Stimulated activated CD4-positive, alpha-beta T cell treated with anti-CD3 and anti-CD28 coated beads, Interleukin-4, amount 100 ng/mL, for 4 hours (primary cell): ENCODE results near the gene C16orf89.

Source experiments
- DNase-seq, 2 experiments: peaks; one replicate each; pipeline ENCODE4 v3.0.0-alpha.2; 2020

Gene C16orf89

DNA sequence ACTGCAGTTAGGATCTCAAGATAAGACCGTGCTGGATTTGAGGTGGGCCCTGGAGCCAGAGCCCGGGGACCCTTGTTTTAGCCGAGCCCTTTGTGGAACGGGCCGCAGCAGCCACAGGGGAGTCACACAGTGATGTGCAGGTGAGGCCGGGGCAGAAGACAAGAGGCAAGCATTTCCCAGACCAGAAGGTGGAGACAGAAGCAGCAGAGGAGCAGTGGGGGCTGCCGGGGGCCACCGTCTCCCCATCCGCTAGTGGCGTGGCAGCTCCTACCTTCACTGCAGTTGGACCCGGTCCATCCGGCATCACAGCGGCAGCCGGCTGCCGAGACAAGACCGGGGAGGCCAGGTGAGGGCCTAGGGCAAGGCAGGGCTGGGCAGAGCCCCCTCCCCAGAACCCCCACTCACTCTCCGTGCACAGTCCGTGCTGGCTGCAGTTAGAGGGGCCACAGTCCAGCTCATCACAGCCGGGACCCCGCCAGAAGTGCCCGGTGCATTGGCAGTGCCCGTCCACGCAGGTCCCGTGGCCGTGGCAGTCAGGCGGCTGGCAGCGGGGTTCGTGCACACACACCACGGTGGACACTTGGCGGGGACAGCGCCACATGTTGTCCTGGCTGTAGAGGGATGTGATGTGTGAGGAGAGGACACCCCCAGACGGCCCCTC lies 38.1 kb downstream of the C16orf89 start:
- no peak for DNase-seq

DNA sequence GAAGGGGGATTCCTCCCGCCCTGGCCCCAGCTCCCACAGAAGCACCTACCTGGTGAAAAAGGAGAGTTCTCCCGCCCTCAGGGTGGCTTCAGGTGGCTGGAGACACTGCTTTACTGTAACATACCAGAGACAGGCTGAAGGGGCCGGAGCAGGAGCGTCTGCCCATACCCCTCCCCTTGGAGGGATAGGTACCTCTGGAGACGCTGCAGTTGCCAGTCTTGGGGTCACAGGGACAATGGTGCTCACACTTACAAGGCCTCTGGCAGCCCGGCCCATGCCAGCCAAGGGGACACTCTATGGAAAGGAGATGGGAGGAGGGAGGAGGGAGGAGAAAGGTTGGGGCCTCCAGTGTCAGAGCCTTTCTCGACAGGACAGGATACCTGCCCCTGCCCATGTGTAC lies 38.7 kb downstream of the C16orf89 start:
- DNase-seq, result no peak

DNA sequence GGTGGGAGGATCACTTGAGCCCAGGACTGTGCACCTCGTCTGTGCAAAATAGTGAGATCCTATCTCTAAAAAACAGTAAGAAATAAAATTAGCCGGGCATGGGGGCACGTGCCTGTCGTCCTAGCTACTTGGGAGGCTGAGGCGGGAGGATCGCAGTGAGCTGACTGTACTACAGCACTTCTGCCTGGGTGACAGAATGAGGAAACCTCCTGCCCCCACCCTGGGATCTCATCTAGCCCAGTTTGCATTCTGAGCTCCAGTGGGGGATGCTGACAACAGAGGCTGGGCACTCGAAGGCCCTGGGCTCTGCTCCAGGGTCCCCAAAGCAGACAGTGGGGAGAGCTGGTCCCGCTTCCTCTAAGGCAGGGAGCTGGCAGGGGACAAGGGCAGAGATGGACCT lies 39.1 kb downstream of the C16orf89 start:
- no peak for DNase-seq

DNA sequence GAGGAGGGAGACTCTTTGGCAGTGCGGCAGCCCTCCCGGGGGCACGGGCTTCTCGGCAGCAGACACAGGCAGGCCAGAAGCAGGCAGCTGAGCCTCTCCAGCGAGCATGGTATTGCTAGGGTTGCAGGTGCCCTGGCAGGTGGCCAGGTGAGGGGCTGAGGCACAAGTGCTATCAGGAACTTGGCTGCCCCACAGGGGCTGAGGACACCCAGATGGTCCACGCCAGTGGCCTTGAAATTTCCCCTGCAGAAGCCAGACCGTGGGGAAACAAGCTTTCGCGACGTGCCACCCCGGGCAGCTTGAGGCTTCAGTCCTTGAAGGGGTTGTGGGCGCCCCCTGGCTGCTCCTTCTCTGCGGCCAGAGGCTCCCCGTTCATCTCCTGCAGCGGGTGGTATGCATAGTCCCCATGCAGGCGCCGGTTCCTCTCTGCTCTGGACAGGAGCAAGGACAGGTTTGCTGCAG lies 40.6 kb downstream of the C16orf89 start:
- no peak for DNase-seq

DNA sequence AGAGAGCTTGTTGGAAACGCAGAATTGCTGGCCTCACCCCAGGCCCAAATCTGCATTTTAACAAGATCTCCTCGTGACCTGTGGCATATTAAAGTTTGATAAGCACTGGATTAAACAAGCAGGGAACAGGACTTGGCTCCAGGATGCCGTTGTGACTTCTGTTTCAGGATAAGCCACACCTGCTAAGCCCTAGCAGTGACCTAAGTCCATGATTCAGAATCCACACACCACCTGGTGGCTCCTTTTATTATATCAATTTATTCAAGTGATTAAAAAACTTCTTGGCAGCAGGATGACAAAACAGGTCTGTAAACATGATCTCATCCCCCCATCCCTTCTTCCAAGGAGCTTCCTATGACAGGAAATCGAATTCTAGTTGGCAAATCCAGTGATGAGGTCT lies 41.1 kb downstream of the C16orf89 start:
- DNase-seq, result no peak

DNA sequence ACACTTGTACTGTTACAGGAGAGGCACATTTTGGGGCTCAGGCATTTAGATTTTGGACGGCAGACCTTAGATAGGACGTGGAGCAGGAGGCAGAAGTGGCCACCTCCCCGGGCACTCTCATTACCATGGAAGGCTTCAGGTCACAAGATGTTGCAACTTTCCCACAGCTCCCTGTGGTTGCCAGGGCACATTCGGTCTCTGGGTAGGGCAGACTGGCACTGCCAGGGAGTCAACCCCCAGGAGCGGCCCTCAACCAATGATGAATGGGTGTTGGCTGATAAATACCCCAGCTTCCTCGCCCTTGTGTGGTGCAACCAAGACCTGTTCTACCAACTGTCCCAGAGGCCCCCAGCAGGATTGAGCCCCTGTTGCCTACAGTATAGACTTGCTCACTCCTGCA lies 43.2 kb downstream of the C16orf89 start:
- no peak for DNase-seq

DNA sequence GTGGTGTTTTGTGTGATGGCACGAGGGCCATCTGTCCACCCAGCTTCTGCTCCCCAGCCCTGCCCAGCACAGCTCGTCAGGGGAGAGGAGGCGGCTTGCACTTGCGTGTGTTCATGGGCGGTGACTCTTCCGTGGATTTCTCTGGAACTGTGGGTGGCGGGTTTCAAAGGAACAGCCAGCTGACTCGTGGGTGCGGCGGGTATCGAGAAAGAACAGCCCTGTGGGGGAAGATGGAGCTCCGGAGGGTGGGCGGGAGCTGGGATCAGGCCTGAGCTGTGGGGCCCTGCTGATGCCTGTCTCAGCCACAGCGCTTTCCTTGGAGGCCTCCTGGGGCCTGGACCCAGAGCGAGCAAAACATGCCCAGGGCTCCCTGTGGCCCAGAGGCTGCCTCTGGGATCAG lies 45.2 kb downstream of the C16orf89 start:
- no peak for DNase-seq

DNA sequence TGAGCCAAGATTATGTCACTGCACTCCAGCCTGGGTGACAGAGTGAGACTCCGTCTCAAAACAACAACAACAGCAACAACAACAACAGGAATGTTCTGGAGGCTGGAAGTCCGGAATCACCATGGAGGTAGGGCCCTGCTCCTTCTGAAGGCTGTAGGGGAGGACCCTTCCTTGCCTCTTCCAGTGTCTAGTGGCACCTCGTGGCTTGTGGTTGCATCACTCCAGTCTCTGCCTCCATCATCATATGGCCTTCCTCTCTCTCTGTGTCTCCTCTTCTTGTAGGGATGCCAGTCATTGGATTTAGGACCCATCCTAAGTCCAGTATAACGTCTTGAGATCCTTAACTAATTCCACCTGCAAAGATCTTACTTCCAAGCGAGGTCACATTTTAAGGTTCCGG lies 46.0 kb downstream of the C16orf89 start:
- DNase-seq, result no peak

DNA sequence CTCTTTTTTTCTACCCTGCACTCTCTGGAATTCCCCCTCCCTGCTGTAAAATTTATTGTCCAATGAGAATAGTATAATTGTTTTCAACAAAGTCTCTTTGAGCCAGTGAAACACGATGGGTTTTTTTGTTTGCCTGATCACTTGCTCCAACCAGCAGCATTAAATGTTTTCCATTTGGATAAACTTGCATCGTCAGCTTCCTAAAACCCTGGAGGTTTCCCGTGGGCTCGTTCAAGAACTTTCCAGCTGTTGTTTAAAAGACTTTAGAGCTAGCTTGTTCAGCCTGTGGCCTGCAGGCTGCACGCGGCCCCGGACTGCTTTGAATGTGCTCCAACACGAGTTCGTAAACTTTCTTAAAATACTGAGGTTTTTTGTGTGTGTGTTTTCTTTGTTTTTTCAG lies 47.0 kb downstream of the C16orf89 start:
- DNase-seq, result no peak

DNA sequence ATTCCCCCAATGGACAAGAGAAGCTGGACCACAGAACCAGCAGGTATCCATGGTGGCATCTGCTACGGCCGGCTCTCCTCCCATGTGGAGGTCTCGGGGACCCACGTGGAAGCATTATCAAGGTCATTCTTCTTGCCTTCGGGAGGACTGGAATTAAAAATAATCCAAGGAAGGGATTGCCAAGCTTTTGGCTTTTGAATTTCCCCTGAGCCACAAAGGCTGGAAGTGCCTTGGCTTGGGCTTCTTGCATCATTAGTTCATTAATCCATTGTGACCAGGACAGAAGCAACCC lies 48.1 kb downstream of the C16orf89 start:
- no peak for DNase-seq

DNA sequence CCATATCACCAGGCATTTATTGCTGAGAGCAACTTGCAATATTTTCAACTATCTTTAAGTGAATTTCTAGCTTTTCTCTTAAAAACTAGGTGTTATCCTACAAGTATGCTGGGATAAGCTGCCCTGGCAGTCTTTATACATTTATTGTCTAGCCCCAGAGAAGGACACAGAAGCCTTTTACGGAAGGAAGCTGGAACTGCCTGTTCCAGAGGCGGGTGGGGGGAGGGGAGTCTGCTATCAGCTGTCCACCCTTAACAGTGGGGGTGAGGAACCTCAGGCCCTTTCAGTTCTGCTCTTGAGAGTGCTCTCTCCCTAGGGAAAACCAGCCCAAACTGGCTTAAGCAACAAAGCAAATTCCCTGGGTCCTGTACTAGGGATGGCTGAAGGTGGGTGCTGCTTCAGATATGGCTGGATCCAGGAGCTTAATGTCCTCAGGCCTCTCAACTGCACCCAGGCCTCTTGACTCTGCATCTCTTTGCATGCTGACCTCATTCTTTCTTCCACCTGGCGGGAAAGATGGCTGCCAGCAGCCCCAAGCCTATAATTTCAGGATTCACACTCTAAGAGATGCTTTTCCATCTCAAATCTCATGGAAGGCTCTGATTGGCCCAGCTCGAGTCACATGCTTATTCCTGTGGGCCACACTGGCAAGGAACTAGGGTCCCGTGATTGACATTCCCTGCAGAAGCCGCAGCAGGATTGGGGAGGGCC lies 48.6 kb downstream of the C16orf89 start:
- no peak for DNase-seq

DNA sequence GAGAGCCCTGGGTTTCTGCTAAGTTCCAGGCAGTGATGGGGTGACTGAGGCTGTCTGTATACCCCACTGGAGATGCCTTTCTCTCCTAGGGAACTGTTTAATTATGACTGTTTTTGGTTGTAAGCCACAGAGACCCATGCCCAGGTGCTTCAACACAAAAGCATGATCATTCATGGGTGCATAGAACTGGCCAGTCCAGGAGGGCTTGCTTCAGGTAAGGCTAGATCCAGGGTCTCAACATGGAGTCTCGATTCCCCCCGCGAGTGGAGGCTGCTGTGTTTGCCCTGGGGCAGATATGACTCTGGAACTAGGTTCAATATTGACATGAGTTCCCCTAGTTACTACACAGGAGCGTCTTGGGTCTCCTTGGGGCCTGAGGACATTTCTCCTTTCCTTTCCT lies 49.9 kb downstream of the C16orf89 start:
- no peak for DNase-seq

DNA sequence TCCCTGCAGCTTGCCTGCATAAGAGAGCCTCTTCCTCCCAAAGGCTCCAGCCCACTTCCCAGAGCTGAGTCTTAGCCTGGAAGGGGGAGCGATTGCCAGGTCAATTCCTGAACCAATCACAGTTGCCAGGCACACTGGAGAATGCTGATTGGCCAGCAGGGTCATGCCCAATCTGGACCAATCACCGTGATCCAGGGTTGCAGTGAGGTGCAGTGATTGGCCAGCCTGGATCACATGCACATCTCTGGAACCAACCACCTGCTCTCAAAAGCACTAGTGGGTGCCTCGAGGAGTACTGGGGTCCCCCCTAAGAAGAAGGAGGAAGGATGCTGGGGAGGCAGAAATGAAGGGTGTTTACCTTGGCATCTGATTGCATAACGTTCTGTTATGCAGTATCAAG lies 50.4 kb downstream of the C16orf89 start:
- DNase-seq, result no peak

DNA sequence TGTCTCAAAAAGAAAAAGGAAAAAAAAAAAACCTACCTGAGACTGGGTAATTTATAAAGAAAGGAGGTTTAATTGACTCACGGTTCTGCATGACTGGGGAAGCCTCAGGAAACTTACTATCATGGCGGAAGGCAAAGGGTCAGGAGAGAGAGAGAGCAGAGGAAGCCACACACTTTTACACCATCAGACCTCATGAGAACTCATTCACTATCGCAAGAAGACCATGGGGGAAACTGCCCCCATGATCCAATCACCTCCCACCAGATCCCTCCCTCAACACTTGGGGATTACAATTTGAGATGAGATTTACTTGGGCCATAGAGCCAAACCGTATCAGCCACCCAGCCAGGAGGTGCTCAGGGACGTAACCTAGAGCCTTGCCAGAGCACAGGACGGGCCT lies 52.9 kb downstream of the C16orf89 start:
- no peak for DNase-seq

DNA sequence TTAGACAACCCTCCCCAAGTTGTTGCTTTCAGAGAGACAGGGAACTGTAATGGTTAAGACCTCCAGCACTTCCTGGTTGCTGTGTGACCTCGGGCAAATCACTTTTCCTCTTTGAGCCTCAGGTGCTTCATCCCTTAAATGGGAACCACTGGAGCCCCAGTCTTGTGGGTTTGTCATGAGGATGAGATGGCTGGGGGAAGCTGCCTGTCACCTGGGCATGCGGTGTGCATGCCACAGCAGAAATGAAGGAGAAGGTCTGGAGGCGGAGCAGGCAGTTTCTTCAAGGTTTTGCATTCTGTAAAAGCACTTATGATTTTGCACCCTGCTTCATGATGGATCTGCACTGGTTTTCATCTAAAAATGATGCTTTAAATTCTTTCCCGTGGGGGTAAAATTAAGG lies 54.1 kb downstream of the C16orf89 start:
- no peak for DNase-seq

DNA sequence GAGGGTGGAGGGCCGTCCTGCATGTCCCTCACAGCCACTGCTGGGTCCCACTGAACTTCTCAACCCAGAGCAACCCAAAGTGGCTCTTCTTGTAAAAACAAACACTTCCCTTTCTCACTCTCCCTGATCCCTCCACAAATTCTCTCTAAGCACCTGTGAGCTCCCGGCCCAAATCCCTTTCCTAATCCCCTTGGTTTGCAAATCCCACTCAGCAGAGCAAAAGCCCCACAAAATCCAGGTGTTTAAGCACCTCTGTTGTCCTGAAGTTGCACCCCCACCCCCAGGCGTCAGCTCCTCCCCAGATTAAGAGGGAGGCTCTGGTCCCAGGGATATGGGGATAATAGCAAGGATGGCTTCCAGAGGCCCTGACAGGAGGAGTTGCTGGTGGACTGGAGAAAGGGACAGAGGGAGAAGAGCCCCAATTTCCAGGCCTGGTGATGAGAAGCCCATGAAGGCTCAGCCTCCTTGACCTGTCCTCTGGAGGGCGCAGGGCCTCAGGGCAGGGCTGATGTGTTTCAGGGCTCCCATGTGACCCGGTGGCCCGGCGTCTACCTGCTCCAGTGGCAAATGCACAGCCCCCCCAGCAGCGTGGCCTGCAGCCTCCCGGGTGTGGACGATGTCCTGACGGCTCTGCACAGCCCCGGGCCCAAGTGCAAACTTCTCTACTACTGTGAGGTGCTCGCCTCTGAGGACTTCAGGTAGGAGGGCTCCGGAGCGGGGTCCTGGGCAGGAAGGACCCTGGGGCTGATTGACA lies 55.0 kb downstream of the C16orf89 start:
- no peak for DNase-seq

DNA sequence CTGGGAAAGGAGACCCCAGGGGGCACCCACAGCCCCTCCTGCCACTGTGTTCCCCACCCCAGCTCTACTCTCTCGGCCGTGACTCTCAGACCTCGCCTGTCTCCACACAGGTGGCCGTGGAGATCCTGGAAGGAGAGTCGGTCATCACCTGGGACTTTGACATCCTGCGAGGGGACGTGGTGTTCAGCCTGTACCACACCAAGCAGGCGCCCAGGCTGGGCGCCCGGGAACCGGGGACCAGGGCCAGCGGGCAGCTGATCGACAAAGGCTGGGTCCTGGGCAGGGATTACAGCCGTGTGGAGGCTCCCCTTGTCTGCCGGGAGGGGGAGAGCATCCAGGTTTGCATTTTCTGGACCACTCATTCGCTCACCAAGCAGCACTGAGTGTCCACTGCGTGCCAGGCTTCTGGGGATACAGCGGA lies 57.4 kb downstream of the C16orf89 start:
- no peak for DNase-seq

DNA sequence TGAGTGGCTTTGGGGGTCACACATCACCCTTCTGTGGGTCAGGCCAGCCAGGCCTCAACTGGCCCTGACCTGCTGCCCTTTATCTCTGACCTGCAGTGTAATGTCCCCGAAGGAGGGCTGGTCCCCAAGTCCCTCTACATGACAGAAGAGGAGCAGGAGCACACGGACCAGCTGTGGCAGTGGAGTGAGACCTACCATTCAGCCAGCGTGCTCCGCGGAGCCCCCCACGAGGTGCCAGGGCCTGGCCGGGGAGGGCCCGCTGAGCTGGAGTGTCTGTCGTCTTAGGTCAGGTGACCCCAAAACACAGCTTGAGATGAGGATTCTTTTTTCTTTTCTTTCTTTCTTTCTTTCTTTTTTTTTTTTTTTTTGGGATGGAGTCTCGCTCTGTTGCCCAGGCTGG lies 58.5 kb downstream of the C16orf89 start:
- no peak for DNase-seq

DNA sequence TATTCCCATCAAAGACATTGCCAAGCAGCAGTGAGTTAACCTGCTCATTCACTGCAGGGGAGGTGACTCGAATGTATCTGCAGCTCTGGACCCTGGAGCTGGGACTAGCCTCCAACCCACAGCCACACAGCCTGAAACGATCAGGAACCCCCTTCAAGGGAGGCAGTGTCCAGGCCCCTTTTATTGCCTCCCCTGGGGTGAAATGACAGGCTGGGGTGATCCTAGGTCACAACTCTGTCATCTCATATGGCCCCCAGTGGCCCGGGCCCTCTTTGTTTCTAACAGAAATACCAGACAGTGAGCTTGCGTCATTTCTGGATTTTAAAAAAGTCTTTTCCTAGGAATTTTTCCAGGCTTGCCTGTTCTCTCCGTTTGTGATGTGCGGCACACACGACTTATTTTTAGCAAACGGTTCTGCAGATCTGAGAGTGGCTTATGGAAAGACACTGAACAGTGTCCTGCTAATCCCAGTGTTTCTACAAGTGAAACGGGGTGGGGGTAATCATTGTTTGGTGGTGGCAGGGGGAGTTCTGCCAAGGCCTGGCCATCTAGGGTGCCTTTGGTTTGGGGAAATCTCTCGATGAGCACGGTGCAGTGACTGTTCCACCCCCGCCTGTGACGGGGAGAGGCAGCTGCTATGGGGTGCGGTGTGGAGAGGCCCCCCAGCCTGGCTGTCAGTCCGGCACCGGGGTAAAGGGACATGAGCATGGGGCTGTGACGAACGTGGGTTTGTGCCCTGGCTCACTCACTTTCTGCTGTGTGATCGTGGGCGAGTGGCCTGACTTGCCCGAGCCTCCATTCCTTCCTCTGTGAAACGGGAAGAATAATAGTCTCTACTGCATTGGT lies 59.2 kb downstream of the C16orf89 start:
- DNase-seq, result no peak

DNA sequence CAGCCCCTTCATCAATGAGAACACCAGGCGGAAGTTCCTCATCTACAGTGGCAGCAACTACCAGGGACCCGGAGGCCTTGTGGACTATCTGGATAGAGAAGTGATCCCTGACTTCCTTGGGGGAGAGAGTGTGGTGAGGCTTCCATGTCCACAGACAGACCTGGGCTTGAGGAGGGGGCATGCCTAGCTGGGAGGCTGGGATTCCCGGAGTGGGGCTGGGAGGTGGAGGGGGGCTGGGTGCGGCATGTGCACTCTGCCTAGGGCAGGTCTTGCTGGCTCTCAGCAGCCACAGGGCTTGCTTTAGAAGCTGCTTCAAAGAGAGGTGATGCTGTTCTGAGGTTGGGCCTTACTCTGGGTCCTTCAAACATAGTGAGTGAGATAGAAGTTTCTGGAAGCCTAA lies 59.8 kb downstream of the C16orf89 start:
- DNase-seq, result no peak

DNA sequence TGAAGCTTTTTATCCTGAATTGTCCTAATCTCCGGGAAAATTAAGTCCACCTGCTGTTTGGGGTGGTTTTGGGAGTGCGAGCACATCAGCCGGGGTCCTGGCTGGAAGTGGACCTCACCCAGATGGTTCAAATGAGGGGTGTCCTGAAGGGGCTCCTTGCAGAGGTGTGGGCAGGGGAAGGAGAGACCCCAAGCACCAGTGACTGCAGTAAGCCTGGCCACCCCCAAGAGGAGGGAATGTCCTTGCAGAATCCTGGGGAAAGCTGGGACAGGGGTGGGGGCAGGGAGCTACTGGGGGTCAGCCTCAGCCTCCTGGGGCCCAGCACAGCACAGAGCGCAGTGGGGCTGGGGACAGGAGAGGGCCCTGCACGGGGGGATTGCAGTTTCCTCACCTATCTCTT lies 61.4 kb downstream of the C16orf89 start:
- DNase-seq, result no peak

DNA sequence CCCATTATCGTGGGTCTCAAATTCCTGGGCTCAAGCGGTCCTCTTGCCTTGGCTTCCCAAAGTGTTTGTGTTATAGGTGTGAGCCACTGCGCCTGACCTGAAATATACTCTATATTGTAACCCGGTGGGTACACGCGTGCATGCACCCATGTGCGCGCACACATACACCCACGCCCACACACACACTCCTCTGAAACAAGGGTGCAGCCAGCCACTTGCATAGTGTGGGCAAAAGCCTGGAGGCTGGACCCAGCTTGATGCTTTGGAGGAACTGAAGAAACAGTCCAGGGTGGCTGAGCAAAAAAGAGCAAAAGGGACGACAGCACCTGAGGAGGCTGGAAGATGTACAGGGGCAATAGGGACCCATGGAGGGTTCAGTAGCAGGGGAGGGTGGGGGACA lies 61.9 kb downstream of the C16orf89 start:
- no peak for DNase-seq

DNA sequence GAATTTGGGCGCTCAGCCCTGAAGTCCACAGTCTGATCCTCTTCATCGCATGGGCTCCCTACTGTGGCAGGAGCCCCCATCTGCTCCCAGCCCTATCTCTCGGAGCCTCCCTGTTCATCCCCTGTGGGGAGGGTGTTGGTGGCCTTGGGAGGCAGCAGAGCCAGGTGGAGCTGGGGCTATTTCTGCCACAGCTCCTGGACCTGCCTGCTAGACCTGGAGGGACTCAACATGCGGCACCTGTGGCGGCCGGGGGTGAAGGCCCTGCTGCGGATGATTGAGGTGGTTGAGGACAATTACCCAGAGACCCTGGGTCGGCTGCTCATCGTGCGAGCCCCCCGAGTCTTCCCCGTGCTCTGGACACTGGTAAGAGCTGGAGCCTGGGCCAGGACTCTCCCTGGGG lies 62.5 kb downstream of the C16orf89 start:
- DNase-seq, result no peak
